Measurements from ENCODE around the gene NVL.

The NVL gene

GRCh38 chr1:224329842-224330753, at the start of gene NVL (continued):
- TF ChIP-seq ZNF610 (tag by site-specific recombination; IDR thresholded peaks at IDR 0.05; ENCODE audit: borderline replicate concordance) (peak; percentile 81), PRDM4 (tag by site-specific recombination; IDR thresholded peaks at IDR 0.05) (no peak), SP2 (tag by site-specific recombination; IDR thresholded peaks at IDR 0.05) (peak; percentile 75), ZNF510 (tag by site-specific recombination; IDR thresholded peaks at IDR 0.05; ENCODE audit: insufficient replicate concordance) (peak; percentile 63), ZNF302 (tag by site-specific recombination; IDR thresholded peaks at IDR 0.05; ENCODE audit: low read depth) (no peak)

DNA sequence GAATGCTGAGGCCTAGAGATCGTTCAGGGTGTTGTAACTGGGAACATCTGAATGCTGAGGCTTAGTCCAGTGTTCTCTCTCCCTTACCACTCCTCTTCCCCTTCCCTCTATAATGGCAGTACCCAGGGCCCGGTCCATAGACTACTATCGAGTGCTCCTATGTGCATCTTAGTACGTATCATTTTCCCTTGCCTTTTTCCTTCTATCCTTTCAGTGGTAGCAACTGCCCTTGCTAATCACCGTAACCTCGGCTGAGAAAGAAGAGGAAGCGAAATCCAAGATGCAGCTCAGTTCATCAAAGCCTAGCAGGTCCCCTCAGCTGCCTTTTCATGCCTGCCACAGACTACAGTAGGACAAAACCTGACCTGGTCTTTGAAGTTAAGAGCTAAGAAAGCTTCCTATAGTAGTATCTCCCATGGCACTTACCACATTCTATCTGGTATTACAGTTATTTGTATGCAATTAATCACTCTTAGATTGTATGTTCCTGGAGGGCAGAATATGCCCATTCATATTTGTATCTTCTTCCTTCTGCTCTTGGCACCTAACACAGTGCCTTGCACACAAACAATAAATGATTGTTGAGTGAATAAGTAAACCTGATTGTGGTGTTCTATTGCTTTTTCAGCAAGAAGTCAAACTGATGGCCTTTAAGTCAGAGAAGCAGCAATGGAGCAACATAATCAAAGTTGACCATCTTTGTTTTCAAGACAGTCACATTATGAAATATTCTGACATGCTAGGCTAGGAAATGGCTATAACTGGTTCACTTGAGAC, 49.1 kb upstream of the NVL start:
- POLR2A ChIA-PET: interaction anchor here (0.6 kb wide), 1 partner anchor 34 kb away, joined by 3 read pairs; no protein-coding TSS in a partner anchor
- H3K4me3 ChIP-seq (ENCODE audit: low read depth, low read length): no peak overlapping the region
- CTCF ChIA-PET: interaction anchor here (0.9 kb wide), 1 partner anchor 10 kb away, joined by 3 read pairs; no protein-coding TSS in a partner anchor
- no peak overlapping the region for H3K27ac ChIP-seq (ENCODE audit: extremely low read depth, low read depth, low read length)
- H3K36me3 ChIP-seq (ENCODE audit: control insufficient read depth in 2 of 2, insufficient read depth in 1 of 2, low read length in 2 of 2): peaks cover 53 to 64% of the 10 kb centered on the region in 2 experiments
- H3K4me1 ChIP-seq (ENCODE audit: control insufficient read depth, insufficient read depth, low read length): peaks cover 3% of the 10 kb centered on the region; the same call in 1 of the 2 replicates
- TF ChIP-seq ZBTB48 (tag by site-specific recombination; IDR thresholded peaks at IDR 0.05) (no peak), ZFP41 (tag by site-specific recombination; IDR thresholded peaks at IDR 0.05; ENCODE audit: borderline replicate concordance) (no peak), ZNF114 (tag by site-specific recombination; IDR thresholded peaks at IDR 0.05) (no peak), ZBTB21 (tag by site-specific recombination; IDR thresholded peaks at IDR 0.05) (no peak), ZNF121 (tag by site-specific recombination; IDR thresholded peaks at IDR 0.05) (no peak), KLF17 (tag by site-specific recombination; IDR thresholded peaks at IDR 0.05) (no peak), ZBTB1 (tag by site-specific recombination; IDR thresholded peaks at IDR 0.05) (no peak), FEZF1 (tag by site-specific recombination; IDR thresholded peaks at IDR 0.05) (no peak), ZNF560 (tag by site-specific recombination; IDR thresholded peaks at IDR 0.05; ENCODE audit: borderline replicate concordance) (no peak), SCRT1 (tag by site-specific recombination; IDR thresholded peaks at IDR 0.05; ENCODE audit: borderline replicate concordance) (no peak), MYNN (tag by site-specific recombination; IDR thresholded peaks at IDR 0.05; ENCODE audit: borderline replicate concordance) (no peak), ZNF426 (tag by site-specific recombination; IDR thresholded peaks at IDR 0.05) (no peak), ZNF510 (tag by site-specific recombination; IDR thresholded peaks at IDR 0.05; ENCODE audit: insufficient replicate concordance) (no peak), KLF10 (tag by site-specific recombination; IDR thresholded peaks at IDR 0.05) (no peak)
- TF ChIP-seq, protein P1, sequence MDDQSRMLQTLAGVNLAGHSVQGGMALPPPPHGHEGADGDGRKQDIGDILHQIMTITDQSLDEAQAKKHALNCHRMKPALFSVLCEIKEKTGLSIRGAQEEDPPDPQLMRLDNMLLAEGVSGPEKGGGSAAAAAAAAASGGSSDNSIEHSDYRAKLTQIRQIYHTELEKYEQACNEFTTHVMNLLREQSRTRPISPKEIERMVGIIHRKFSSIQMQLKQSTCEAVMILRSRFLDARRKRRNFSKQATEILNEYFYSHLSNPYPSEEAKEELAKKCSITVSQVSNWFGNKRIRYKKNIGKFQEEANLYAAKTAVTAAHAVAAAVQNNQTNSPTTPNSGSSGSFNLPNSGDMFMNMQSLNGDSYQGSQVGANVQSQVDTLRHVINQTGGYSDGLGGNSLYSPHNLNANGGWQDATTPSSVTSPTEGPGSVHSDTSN (CRISPR knock-in tag; IDR thresholded peaks at IDR 0.05): no peak
- TF ChIP-seq, protein P2, sequence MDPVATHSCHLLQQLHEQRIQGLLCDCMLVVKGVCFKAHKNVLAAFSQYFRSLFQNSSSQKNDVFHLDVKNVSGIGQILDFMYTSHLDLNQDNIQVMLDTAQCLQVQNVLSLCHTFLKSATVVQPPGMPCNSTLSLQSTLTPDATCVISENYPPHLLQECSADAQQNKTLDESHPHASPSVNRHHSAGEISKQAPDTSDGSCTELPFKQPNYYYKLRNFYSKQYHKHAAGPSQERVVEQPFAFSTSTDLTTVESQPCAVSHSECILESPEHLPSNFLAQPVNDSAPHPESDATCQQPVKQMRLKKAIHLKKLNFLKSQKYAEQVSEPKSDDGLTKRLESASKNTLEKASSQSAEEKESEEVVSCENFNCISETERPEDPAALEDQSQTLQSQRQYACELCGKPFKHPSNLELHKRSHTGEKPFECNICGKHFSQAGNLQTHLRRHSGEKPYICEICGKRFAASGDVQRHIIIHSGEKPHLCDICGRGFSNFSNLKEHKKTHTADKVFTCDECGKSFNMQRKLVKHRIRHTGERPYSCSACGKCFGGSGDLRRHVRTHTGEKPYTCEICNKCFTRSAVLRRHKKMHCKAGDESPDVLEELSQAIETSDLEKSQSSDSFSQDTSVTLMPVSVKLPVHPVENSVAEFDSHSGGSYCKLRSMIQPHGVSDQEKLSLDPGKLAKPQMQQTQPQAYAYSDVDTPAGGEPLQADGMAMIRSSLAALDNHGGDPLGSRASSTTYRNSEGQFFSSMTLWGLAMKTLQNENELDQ (tag by site-specific recombination; IDR thresholded peaks at IDR 0.05; ENCODE audit: low read depth): no peak
- TF ChIP-seq, protein P3, sequence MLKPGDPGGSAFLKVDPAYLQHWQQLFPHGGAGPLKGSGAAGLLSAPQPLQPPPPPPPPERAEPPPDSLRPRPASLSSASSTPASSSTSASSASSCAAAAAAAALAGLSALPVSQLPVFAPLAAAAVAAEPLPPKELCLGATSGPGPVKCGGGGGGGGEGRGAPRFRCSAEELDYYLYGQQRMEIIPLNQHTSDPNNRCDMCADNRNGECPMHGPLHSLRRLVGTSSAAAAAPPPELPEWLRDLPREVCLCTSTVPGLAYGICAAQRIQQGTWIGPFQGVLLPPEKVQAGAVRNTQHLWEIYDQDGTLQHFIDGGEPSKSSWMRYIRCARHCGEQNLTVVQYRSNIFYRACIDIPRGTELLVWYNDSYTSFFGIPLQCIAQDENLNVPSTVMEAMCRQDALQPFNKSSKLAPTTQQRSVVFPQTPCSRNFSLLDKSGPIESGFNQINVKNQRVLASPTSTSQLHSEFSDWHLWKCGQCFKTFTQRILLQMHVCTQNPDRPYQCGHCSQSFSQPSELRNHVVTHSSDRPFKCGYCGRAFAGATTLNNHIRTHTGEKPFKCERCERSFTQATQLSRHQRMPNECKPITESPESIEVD (tag by site-specific recombination; IDR thresholded peaks at IDR 0.05): no peak
- TF ChIP-seq, protein P4, sequence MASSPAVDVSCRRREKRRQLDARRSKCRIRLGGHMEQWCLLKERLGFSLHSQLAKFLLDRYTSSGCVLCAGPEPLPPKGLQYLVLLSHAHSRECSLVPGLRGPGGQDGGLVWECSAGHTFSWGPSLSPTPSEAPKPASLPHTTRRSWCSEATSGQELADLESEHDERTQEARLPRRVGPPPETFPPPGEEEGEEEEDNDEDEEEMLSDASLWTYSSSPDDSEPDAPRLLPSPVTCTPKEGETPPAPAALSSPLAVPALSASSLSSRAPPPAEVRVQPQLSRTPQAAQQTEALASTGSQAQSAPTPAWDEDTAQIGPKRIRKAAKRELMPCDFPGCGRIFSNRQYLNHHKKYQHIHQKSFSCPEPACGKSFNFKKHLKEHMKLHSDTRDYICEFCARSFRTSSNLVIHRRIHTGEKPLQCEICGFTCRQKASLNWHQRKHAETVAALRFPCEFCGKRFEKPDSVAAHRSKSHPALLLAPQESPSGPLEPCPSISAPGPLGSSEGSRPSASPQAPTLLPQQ (tag by site-specific recombination; IDR thresholded peaks at IDR 0.05): no peak
- H3K9me3 ChIP-seq (ENCODE audit: control insufficient read depth, insufficient read depth, low read depth, low read length): no peaks in the 10 kb centered on the region

All from HEK293 (cell line).